GF-D8 (cell line): ENCODE measurements around the gene COLEC12.

Experiments used
- DNase-seq: peaks from one replicate; lab custom pipeline; 2025; lab: John Stamatoyannopoulos, UW

COLEC12 gene

DNA sequence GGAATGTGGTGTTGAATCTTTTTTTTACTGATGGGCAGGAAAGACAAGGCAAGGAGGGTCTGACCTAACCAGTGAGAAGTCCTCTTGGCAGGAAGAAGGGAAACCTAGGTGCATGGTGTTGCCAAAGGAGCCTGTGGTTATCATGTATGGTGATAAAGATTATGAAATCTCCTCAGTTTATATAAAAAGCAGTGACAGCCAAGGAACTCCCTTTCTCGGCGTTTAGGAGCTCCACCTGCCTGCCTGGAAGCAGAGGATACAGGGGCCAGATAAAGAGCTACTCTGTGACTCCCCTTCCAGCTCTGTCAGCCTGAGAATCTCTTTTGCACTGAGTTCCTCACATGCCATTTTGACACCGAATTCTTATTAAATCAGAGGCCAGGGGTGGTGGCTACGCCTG is 26.1 kb downstream of the COLEC12 start:
- DNase-seq = no peak

DNA sequence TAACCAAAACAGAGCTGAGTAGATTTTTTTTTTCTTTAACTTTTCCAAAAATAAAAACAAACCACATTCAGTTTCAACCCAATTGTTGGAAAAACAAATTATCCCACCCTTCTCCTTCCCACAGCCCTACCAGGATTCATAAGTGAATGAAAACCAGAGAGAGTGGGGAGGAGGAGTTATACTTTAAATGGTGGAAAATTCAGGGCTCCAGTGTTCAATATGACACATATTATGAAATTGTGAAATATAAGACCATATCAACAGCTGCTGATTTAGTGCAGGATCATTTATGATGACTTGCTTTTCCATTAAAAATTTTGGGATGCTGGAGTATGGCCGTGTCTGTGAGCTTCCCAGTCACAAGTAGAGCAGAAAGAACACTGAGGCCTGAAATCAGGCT is 26.7 kb downstream of the COLEC12 start:
- DNase-seq = no peak

DNA sequence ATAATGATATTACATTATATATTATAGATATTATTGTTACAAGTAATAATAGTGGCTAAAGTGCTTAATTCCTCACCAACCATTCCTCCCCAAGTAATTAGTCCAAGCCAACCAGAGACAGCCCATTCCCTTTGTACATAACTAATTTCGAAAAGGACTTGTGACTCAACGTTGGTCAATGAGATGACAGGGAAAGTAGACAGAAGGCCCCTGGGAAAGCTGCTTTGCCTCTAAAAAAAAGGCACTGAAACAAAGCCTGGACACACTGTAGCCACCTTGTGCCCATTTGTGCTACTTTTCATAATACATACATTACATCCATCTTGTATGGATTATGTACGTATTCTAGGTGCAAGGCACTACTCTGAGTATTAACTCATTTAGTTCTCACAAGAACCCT is 28.8 kb downstream of the COLEC12 start:
- no peak for DNase-seq

DNA sequence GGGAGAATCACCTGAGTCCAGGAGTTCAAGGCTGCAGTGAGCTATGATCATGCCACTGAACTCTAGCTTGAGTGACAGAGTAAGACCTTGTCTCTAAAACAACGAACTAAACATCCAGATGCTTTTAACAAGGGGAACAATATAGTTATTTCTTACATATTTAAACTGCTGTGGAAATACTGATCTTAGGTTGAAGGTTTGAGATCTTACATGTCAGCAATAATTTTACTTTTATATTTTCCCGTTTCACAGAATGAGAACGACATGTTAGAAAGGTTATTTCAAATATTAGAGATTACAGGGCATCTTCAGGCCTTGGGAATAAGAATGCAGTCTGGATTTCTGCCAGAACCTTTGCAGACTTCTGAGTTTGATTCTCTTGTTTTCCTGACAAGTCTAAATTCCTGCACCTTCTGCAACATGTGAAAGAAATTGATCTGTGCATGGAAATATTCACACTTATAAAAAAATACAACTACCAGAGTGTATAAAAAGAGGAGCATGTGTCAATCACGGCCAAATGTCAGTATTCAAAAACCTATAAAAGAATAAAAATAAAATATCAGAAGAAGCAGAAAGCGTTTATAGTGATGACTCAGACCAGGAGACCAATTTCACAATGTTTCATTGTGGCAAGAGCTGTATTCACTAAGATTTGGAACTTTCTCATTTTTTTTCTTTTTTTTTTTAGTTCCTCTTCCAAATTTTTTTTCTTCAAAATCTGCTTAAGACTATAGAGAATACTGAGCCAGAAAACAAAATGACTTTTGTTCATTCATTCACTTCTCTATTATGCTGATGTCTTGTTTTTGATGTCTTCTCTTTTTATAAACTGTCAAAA is 29.6 kb downstream of the COLEC12 start:
- DNase-seq = peak; percentile 41

DNA sequence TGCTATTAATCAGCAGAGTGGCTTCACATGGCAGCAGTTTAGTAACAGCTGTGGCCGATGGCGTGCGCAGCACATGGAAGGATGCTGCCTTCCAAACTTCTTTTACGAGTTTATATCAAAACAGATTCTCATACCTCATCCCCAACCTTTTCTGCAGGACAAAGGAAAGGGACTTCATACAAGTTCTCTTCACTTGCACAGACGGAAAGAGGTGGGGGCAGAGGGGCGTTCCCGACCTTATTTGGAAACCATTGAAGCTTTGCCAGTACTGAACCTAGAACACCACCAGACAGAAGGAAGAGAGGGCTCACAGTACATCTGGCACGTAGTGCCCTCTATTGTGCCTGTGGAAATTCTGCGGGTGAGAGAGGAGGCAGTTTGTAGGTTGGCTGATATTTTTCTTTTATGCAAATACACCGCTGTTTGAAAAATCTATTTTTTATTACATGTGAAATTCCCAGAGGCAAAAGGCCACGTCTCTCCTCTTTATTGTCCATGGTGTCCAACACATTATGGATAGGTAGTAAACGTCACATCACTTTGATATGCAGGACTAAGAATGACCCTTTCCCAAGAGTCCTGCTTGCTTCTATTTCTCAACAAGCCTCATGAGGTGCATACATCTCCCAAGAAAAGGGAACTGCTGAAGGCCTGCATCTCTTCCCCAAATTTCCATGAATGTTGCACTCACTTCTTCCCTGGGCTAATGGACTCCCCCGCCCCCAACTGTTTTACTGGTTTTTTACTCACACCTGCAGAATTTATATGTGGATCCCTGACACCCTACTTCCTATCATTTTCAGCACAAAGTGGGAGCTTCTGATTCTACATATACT is 31.3 kb downstream of the COLEC12 start:
- no peak for DNase-seq

DNA sequence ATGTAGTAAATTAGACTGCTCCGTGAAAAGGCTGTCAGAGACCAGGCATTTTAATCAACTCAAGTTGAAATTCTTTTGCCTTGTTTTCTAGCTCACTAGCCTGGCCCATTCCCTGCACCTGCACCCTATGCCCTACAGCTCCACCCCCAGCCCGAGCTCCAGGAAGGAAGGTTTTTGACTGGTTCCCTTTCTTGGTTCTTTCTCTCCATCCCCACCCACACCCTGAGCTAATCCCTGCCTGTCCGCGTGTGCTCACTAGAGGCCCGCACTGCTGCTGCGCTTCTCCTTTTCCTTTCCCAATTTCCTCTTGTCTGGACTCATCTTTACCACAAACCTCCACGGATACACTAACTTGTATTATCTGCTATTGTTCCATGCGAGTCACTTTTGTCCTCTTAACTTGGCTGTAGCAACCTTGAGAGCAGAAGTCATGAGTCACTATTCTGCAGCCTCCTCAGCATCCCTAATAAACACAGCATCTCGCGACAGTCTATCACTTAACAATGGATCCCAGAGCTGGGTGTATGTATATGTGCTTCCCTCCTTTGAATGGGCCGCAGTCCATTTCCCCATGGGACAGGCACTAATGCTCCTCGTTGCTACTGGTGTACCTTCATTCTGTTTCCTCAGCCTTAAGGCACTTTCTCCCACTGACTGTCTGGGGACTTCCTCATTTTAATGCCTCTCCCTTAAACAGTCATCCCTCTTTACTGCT is 36.5 kb downstream of the COLEC12 start:
- peak; percentile 40 for DNase-seq

DNA sequence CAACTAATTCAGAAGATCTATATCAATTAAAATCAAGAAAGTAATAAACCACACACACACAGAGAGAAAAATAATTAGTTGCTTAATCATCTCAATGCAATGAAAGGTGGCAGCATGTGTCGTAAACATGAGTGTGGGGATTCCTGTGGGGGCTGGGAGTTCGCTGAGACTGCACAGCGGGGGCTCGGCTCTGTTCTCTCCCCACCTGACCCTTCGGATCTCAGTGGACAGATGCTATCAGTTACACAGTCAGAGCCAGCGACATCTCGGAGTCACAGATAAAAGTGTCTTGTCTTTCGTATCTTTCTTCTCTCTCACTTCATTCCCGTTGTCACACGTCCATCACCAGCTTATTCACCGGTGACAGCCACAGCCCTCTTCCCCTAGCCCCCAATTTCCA is 37.1 kb downstream of the COLEC12 start:
- no peak for DNase-seq

DNA sequence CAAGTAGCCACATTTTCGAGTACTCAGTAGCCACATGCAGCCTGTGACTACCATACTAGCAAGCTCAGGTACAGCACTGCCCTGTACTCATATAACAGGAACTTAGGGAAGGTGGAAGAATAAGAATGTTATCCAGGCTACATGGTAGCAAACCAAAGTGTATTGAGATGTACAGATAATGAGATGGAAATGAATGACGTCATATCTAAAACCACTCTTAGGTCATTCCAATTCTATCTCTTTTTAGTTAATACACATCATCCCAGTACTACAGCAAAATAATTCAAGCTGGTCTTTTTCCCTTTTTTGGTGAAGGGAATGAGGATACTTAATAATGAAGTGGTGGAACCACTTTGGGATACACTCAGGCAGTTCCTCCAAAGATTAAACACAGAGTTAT is 38.7 kb downstream of the COLEC12 start:
- DNase-seq = no peak

DNA sequence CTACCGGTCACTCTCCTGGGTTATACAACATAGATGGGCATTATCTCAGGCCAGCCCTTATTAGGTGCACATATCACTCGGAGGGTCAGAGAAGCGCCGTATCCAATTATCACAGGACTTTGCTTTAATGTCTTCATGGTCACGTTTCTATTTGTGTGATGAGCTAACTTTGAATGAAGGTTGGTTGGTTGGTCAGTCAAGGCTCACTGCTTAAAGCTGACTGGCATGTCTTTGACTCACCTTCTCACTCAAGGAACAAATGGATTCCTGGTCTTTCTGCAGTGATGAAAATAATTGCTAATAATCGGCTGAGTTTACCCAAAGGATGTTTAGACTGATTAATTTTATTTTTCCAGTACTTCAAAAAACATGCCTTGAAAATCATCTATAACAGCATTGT is 39.7 kb downstream of the COLEC12 start:
- no peak for DNase-seq

DNA sequence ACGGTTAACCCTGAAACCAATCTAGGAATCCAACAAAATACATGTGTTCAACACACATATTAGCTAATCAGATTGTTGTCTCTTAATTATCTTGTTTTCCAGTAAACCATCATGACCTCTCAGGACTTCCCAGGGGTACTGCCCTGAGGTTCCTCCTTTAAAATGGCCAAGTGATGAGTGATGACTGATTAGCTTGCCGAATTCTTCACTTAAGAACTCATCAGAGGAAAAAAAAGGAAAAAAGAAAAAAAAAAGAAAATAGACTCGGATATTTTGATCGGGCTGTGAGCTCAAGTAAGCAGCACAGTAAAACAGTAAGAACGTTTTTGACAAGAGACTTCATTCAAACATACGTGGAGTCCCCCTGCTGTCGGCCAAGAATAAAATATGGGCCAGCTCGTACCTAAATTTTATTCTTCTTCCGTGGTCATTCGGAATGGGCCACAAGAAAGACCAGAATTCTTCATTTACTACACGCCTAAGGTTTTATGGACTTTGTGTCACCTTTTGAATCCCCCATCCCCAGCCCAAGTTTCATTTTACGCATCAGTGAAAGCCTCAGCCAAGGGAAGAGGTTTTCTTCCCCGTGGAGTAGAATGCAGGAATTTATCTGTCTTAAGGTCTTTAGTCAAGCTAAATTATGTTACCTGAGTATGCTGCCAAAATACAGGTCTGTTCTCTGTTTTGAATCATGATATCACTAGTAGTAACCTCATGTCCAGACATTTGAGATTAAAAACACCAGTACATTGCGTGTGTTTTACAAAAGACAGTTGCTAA is 40.5 kb downstream of the COLEC12 start:
- no peak for DNase-seq

DNA sequence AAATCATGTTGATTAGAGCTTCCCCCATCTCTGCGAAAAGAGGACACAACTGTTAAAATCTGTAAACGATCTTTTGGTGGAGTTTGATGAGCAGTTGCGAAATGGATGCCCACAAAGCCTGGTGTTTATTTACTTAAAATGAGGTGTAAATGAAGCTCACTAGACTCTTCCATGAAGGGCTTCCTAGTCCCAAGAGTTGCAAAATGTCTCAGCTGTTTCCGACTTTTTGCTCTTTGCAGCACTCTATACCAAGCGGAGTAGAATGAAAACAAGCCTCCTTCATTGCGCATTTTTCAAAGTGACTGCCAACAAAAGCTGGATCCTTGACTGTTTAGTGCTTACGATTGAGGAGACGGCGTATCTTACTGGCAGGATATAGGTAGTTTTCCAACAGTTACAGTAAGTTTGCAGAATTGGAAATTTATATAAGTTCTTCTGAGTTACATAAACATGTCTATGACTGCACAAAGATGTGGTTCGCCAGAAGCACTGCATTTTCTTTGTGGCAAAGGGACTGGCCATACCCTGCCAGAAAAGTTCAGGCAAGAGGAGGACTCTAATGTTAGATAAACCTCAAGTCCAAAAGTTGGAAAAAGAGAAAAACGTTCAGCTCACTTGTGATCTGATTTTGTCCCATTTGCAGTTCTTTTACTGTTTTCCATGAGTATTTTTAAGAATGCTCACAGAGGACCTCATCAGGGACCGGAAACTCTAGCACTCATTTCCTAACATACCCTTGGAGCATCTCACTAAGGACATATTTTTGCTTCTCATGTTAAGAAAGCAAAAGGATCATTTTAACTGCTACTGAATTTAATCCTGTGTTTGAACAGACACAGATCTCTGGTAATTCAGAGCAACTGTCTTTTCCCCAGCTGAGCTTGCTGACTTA is 42.7 kb downstream of the COLEC12 start:
- DNase-seq = no peak

DNA sequence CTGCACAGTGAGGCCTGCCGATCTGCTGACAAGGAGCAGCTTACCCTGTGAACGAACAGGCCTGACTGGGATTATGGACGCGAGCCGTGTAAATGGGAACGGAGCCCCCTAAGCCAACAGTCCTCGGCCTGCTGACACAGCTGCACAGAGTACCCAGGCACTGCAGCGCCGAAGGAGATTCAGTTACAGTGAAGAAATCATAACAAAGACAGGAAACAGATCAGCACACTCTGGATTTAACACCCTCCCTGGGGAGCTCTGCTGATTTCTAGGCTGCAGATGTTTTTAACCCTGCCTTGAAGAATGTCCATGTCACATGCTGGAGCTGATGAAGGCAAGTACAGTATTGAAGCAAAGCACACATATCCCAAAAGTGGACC is 43.4 kb downstream of the COLEC12 start:
- DNase-seq = peak; percentile 62

DNA sequence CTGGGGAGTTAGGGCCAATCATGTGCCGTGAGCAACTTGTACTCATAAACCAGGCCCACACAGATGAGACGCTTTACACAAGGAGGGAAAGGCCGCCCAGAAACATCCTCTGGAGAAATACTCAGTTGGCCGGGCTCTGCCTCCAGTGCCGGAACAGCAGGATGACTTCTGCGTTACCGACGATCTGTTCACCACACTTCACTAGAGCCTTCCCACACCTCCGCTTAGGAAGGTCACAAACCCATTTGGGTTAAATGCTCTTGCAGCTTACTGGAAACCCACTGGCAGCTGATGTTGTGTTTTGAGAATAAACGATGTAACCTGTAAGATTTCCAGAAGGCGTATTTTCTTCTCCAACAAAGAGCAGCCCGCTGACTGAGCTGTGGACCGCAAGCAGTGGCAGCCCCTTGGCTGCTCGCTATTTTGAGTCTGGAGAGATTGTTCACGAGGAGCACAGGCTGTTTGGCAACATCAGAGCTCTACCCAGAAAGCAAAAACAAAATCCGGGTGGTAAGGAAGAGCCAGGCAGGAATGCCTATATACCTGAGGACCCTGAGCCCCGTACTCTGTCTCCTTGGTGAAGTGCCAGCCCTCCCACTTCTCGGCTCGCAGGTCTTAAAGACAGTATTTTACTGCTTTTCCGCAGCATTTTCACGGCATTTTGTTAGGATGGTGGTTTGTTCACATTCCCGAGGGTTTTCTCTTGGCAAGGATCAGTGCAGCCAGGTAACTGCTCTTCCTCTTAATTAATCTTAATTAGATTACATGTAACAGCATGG is 44.0 kb downstream of the COLEC12 start:
- DNase-seq = no peak

DNA sequence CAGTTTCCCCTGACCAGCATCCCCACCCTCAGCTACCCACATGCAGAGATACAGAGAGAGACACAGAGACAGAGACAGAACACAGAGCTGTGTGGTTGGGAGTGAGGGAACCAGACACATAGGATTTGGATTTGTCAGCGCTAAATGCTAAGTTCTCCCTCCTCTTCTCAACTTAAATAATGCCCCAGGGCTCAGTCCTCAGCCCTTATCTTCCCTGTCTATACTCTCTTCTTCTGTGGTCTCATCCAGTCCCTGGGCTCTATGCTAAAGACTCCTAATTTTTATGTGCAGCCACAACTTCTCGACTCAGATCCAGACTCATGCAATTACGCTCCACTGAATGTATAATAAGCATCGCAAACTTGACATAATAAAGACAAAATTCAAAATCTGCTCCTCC is 47.1 kb downstream of the COLEC12 start:
- no peak for DNase-seq

DNA sequence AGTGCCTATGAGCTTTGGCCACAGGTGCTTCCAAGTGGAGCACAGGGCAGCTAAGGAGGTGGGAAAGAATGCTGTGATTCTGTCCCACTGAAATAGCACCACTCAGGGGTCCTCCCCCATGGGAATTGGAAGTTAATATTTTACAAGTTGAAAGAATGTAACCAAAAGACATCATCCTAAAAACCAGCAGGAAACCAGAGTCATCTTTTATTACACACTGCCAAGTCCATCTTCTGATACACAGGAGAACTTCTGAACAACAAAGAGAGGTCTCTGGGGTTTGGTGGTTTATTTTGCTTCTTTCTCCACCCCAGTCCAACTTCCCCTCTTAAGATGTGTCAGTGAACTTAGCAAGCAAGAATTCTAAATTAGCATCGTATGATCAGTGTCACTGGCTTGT is 47.7 kb downstream of the COLEC12 start:
- no peak for DNase-seq

DNA sequence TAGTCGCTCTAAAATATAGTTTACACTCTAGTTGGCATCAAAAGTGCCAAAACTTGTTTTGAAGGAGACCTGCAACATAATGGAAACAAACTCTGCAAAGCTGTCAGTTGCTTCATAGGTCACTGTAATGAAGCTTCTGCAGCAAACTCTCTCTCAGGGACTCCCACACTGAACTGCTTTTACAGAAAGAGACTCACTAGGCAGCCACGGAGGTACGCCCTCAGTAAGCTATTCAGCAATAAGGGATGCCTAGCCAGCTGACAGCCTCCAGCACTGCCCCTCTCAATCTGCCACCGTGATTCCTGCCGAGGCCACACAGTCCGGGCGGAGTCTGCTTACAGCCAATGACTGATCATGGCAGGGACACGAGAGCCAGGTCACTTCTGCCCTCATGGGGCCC is 51.1 kb downstream of the COLEC12 start:
- no peak for DNase-seq

DNA sequence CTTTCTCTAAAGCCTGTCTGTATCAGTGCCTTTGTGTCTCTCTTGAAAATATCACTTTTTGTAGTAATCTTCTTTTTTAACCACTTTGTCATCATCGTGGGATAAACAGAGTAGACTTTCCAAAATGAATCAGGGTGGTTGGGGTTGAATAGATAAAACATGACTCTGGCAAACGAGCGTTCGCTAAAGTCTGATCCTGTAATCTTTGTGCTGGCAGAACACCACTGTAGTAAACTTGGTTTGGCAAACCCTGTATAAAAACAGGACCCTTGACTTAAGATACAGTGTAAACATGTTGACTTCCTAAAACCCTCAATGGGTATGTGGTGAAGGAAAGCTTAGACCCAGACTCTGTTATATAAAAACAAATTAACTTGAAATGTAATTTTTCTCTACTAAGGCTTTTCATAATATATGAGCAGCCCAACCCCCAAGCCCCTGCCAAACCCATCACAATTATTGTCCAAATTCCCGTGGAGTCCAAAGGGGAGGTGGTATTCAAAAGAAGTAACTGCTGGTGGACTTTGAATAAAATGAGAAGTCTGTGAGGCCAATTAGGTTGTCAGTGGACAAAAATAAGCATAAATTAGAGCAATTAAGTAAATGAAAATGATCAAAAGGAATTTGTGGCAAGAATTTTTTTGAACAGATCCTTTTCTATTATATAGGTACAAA is 52.2 kb downstream of the COLEC12 start:
- no peak for DNase-seq

DNA sequence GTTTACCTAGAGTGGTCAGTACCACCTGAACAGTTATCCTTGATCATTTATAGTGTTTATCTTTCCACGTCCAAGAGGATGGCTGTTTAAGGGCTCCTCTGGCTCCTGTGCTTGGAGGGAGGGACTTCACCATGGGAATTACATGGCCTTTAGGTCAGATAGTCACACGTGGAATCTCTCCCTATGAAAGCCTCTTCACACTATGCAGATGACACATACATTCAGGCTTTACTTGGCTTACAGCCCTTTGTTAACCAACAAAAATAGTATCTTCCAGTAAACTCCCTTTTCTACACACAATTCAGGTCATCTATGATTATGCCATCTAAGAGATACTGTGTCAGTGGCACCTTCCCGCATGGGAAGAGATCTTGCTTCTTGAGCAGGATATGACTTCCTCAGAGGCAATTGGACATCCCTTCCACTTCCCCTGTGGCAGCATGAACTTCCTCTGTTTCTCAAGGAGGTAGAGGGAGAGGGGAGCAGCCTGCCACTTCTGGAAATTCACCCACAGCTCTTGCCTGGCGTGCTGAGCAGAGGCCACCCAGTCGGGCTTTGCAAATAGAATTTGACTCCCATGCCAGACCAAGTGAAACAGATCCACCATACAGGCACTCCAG is 53.5 kb downstream of the COLEC12 start:
- DNase-seq = no peak

DNA sequence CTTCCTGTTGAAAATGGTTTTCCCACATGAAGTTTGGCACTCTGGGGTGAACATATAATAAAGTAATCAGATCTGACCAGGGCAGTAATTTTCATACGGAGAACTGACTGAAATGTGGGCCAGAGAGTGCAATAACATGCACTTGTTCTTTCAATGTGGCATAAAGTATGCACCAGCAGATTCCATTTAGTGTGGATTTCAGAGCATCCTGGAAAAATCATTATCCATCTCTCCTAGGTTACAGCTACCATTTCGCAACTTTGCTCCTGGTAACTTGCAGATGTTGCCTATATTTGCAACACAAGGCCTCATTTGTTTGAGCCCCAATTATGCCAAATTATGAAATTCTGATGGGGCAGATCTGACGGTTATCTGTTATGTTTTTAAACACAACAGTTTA is 55.4 kb downstream of the COLEC12 start:
- no peak for DNase-seq
